ENCODE measurements around the gene DGKA.
"Not testable (repeated sequence)": the region's sequence is repeated elsewhere in the genome, so short reads cannot be mapped to it uniquely, and the experiment has no call there.

The DGKA gene

DNA sequence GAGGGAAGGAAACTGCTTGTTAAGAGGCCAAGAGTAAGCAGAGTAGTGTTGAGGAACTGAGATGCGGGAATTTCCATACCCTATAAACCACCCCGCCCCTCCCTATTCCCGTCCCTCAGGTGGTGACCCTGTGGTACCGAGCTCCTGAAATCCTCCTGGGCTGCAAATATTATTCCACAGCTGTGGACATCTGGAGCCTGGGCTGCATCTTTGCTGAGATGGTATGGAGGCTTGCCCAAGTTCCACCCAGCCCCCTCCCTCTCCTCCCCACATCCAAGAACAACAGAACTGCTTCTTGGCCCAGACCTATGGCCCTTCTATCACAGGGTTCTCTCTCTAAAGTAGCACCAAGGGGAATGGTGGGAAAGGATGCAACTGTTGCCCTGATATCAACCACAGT, 38.4 kb downstream of the DGKA start:
- DNase-seq = no peak

DNA sequence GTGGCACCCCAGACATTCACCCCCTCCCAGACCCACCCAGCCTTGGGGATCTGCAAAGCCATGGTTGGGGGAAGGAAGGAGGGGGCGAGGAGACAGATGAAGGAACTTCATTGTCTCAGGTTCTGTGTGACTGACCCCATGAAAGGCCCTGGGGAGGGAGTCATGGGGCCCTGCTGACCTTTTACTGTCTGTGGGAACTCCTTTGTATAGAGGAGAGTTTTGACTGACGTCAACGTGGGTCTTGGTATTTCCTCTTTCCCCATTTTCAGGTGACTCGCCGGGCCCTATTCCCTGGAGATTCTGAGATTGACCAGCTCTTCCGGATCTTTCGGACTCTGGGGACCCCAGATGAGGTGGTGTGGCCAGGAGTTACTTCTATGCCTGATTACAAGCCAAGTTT, 39.8 kb downstream of the DGKA start:
- DNase-seq = no peak

DNA sequence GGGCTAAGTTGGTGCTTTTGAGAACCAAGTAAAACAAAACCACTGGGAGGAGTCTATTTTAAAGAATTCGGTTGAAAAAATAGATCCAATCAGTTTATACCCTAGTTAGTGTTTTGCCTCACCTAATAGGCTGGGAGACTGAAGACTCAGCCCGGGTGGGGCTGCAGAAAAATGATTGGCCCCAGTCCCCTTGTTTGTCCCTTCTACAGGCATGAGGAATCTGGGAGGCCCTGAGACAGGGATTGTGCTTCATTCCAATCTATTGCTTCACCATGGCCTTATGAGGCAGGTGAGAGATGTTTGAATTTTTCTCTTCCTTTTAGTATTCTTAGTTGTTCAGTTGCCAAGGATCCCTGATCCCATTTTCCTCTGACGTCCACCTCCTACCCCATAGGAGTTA, 41.1 kb downstream of the DGKA start:
- no peak for DNase-seq

DNA sequence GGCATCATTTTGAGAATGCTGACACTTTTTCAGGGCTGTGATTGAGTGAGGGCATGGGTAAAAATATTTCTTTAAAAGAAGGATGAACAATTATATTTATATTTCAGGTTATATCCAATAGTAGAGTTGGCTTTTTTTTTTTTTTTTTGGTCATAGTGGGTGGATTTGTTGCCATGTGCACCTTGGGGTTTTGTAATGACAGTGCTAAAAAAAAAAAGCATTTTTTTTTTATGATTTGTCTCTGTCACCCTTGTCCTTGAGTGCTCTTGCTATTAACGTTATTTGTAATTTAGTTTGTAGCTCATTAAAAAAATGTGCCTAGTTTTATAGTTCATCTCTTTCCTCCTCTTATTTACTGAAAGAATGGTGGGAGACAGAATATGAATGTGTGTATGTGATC, 41.5 kb downstream of the DGKA start:
- no peak for DNase-seq

GRCh38 chr12:55972911-55973598, 42.1 kb downstream of the DGKA start:
- no peak for DNase-seq

- peak; percentile 99 for DNase-seq
Observed at GRCh38 chr12:55973599-55974307, 42.8 kb downstream of the DGKA start, which contains the start of gene RAB5B. RAB5B (plus strand) TSS chr12:55974078; CDS start chr12:55986961, 12,883 bp downstream.

- peak; percentile 47 for DNase-seq
Observed at GRCh38 chr12:55974308-55974730, 43.4 kb downstream of the DGKA start.

GRCh38 chr12:55978393-55978792, 47.4 kb downstream of the DGKA start:
- no peak for DNase-seq

DNA sequence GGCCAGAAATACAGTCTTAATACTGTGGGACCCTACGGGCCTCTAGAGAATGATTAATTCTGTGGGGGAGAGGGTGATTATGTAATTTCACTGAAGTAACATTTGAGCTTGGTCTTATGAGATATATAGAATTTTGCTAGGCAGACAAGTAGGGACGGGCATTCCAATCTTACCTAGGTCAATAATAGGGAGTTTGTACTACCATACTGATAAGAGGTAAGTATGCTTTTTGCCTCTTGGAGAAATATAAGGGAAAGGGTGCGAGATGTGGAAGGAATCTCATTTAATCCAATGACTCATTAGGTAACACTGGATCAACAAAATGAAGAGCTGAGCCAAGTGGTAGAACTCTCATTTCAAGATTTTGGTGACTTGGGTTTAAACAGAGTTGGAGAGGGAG, 48.1 kb downstream of the DGKA start:
- no peak for DNase-seq

DNA sequence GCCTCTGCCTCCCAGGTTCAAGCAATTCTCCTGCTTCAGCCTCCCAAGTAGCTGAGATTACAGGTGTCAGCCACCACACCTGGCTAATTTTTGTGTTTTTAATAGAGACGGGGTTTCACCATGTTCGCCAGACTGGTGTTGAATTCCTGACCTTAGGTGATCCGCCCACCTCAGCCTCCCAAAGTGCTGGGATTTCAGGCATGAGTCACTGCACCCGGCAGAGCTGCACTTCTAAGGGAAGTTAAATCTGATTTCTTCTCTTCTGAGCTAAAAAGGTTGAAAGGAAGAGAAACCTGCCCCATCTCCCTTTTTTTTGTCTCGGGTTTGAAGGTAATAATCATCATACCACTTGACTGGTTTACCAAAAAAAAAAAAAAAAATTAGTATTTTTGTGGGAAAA, 50.9 kb downstream of the DGKA start:
- not testable (repeated sequence) for DNase-seq

GRCh38 chr12:55982319-55982936, 51.5 kb downstream of the DGKA start:
- DNase-seq = no peak

- no peak for DNase-seq
Observed at GRCh38 chr12:55983232-55983842, 52.4 kb downstream of the DGKA start.

GRCh38 chr12:55984861-55985260, 53.9 kb downstream of the DGKA start:
- DNase-seq = no peak

GRCh38 chr12:55985341-55985740, 54.4 kb downstream of the DGKA start:
- DNase-seq = no peak

DNA sequence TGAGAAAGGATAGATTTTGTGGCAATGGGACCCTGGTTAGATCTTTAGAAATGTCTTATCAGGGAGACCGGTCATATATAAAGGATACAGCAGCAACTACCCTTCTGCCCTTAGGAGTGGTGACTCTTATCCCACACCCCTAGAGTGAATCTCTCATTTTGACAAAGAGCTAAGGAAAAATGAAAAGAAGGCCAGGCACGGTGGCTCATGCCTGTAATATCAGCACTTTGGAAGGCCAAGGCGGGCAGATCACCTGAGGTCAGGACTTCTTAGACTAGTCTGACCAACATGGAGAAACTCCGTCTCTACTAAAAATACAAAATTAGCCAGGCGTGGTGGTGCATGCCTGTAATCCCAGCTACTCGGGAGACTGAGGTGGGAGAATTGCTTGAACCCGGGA, 55.0 kb downstream of the DGKA start:
- DNase-seq = not testable (repeated sequence)

DNA sequence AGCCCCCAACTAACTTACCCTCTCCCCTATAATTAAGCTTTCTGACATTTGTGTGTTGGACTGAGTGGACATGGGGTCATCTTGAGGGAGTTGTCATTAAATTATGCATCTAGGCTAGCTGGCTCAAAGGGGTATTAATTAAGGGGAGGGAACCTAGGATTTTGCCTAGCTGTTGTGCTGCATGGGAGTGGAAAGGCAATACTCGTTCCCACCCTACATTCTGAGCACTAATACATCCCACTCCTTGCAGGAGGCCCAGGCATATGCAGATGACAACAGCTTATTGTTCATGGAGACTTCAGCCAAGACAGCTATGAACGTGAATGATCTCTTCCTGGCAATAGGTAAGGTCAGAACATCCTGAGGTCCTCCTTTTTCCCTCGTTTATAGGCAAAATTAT, 60.1 kb downstream of the DGKA start:
- no peak for DNase-seq

DNA sequence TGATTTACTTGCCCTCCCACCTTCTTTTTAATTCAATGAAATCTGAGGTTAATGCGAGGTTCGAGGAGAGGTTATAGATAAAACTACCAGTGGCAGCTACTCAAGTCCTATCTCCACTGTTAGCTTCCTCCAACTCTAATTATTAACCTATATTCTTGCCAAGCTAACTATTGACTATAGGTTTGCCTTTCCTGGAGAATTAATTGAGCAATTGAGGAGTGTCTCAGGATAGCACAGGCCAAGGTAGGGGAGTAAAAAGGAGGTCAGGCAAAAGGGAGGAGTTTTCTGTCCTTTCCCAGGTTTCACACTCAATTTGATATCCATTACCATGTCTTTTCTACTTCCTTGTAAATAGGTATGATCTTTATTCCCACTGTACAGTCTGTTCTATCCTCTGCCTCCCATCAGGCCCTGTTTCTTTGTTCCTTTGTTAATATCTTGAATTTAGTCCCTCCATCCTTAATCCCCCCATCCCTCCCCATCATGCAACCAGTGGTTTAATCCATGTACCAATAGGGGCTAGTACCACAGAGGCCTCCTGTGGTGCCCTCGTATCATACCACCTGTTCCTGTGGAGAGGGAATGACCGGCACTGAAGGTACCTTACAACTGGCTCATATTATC, 62.4 kb downstream of the DGKA start:
- no peak for DNase-seq

DNA sequence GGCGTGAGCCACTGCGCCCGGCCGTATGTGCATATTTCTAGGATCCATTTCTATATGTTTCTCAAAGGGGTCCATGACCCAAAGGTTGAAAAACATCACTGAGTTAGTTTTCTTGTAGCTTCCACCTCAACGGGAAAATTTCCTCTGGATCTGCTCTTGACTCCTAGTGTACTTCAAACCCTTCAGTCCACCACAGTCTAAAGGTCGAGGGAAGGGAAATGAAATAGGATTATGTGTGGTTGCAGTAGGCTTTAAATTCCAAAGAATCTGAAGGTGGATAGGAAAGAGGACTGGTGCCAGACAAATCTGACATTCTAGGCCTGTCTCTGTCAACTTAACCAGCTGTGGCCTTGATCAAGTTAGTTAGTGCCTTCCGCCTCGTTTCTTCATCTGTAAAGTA, 64.4 kb downstream of the DGKA start:
- no peak for DNase-seq

- peak; percentile 61 for DNase-seq
Observed at GRCh38 chr12:55996201-55996714, 65.3 kb downstream of the DGKA start.

DNA sequence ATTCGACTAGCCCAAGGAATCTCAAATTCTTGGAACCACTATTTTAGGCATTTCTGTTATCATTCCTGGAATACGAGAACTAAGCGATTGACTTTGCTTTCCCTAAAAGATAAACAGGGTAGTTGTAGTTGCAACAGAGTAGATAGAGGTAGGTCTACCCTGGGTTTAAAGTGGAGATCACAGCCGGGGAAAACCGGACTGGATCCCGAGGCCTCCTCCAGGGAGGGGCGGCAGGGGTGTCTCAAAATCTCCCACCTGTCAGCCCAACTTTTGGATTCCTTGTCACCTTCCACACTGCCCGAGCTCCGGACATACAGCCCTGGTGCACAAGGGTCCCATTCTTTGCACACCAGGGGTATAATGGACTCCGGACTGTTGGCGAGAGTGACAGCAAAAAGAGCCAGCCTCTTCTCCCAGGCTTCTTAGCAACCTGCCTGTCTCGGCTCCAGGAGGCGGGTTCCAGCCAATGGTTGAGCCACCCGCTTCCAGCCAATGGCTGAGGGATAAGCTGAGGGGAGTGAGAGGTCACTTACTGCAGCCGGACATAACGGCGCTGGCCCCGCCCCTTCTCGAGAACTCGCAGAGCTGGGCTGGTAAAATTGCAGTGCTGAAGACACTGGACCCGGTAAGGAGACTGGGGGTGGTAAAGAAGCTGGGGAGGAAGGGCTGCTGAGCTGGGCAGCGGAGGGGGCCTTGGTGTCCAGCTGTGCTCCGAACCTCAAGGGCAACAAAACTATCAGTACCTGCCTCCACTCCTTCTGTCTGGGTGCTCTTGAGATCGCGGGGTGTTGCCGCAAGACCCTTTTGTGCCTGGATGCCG, 66.0 kb downstream of the DGKA start, which contains the start of gene SUOX:
Gene SUOX (plus strand): TSS at position 562 of the 820 bp plus-strand sequence. CDS start 4,946 bp downstream, outside the sequence.
- DNase-seq = no peak

DNA sequence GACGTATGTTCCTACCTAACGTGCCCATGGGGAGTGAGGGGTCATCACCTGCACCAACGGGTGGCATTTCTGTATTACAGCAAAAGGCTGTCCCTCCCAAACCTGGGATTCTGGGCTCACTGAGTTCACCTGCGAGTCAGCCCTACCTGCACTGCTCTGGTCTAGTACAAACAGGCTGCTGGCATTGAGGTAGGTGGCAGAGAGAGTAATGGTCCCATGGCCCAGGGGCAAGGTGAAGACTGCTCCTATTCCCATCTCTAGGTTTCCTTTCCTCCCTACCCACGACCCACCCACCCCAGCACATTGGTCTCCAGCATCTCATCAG, 66.5 kb downstream of the DGKA start:
- no peak for DNase-seq

- not testable (repeated sequence) for DNase-seq
Observed at GRCh38 chr12:55999522-55999921, 68.6 kb downstream of the DGKA start.

Data from activated naive CD4-positive, alpha-beta T cell treated with Interleukin-2 at 50 U/mL for 16 hours (primary cell).